ENCODE results near the gene MTCH1.
"Not testable (repeated sequence)": the region's sequence is repeated elsewhere in the genome, so short reads cannot be mapped to it uniquely, and the experiment has no call there.

The MTCH1 gene

GRCh38 chr6:36947570-36948351 is 38.2 kb downstream of the MTCH1 start:
- DNase-seq: no peak

GRCh38 chr6:36946526-36946925 is 39.5 kb downstream of the MTCH1 start:
- DNase-seq: no peak

GRCh38 chr6:36945301-36945700 is 40.7 kb downstream of the MTCH1 start:
- no peak for DNase-seq

GRCh38 chr6:36944650-36945049 is 41.3 kb downstream of the MTCH1 start:
- no peak for DNase-seq

GRCh38 chr6:36942329-36942728 is 43.7 kb downstream of the MTCH1 start:
- DNase-seq: not testable (repeated sequence)

GRCh38 chr6:36941561-36941960 is 44.4 kb downstream of the MTCH1 start:
- not testable (repeated sequence) for DNase-seq

- no peak for DNase-seq
These were observed 46.0 kb downstream of the MTCH1 start for GRCh38 chr6:36940027-36940426.

- not testable (repeated sequence) for DNase-seq
These were observed 47.0 kb downstream of the MTCH1 start for GRCh38 chr6:36939005-36939404.

- no peak for DNase-seq
These were observed 47.5 kb downstream of the MTCH1 start for GRCh38 chr6:36938536-36938935.

- no peak for DNase-seq
These were observed 48.1 kb downstream of the MTCH1 start for GRCh38 chr6:36937896-36938295.

GRCh38 chr6:36936824-36937223 is 49.2 kb downstream of the MTCH1 start:
- DNase-seq: no peak

GRCh38 chr6:36934901-36935300 is 51.1 kb downstream of the MTCH1 start:
- DNase-seq: no peak

- DNase-seq: no peak
These were observed 52.5 kb downstream of the MTCH1 start for GRCh38 chr6:36933519-36933918.

GRCh38 chr6:36933102-36933501 is 52.9 kb downstream of the MTCH1 start:
- no peak for DNase-seq

- no peak for DNase-seq
These were observed 55.5 kb downstream of the MTCH1 start for GRCh38 chr6:36930483-36930882.

- DNase-seq: no peak
These were observed 56.4 kb downstream of the MTCH1 start for GRCh38 chr6:36929607-36930006.

GRCh38 chr6:36929152-36929551 is 56.8 kb downstream of the MTCH1 start:
- no peak for DNase-seq

- no peak for DNase-seq
These were observed 57.5 kb downstream of the MTCH1 start for GRCh38 chr6:36928547-36928918.

- no peak for DNase-seq
These were observed 58.1 kb downstream of the MTCH1 start for GRCh38 chr6:36927691-36928546.

GRCh38 chr6:36926708-36927513 is 59.1 kb downstream of the MTCH1 start:
- no peak for DNase-seq

GRCh38 chr6:36925809-36926208 is 60.2 kb downstream of the MTCH1 start:
- no peak for DNase-seq

GRCh38 chr6:36924778-36925374 is 61.1 kb downstream of the MTCH1 start:
- no peak for DNase-seq

GRCh38 chr6:36924131-36924530 is 61.9 kb downstream of the MTCH1 start:
- no peak for DNase-seq

All from GF-D8 (cell line).